Vagina (tissue), 2 donors: ENCODE results near the gene LMBRD1.

Experiments
- POLR2A ChIP-seq, 2 donors: fragments of 450-650 bp; IDR thresholded peaks; one replicate each; pipeline ENCODE4 v1.6.1; 2017; ENCODE audit warnings: antibody characterized with exemption in 2 of 2, mild to moderate bottlenecking in 2 of 2, moderate library complexity in 2 of 2
- TF ChIP-seq, protein P1 (sequence below), 3 experiments: fragments of 450-650 bp in 2 of 3; fragments of 200-600 bp in 1 of 3; sonication (generic) in 1 of 3; IDR thresholded peaks; one replicate each; pipeline ENCODE4 v1.5.1; 2017 to 2019; ENCODE audit warnings: antibody characterized with exemption in 3 of 3, mild to moderate bottlenecking in 2 of 3, moderate library complexity in 2 of 3

DNA sequence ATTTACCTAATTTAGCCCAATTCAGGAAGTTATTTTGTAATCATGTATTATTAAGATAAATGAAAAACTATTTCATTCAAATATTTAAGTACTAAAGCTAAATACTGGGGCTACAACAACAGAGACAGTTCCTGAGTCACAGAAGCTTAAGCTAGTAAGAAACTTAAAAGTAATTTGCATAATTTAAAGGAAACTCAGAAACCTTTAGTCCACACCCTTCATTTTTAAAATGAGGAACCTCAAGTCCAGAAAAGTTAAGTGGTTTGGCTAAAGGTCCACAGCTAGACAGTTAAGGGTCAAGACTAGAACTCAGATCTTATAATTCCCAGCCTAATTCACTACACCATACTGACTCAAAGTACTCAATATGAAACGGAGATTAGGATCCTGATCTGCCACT, 7.2 kb downstream of the LMBRD1 start:
- TF ChIP-seq, protein P1, sequence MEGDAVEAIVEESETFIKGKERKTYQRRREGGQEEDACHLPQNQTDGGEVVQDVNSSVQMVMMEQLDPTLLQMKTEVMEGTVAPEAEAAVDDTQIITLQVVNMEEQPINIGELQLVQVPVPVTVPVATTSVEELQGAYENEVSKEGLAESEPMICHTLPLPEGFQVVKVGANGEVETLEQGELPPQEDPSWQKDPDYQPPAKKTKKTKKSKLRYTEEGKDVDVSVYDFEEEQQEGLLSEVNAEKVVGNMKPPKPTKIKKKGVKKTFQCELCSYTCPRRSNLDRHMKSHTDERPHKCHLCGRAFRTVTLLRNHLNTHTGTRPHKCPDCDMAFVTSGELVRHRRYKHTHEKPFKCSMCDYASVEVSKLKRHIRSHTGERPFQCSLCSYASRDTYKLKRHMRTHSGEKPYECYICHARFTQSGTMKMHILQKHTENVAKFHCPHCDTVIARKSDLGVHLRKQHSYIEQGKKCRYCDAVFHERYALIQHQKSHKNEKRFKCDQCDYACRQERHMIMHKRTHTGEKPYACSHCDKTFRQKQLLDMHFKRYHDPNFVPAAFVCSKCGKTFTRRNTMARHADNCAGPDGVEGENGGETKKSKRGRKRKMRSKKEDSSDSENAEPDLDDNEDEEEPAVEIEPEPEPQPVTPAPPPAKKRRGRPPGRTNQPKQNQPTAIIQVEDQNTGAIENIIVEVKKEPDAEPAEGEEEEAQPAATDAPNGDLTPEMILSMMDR (IDR thresholded peaks at IDR 0.05) = no peak
- TF ChIP-seq POLR2A (IDR thresholded peaks at IDR 0.05) = no peak
